SIG-M5 treated with dmso at 0.1 percent for 504 hours (cell line): ENCODE results near the gene RAB29.

Source experiments
- DNase-seq: peaks from one replicate; lab custom pipeline; 2025; ENCODE audit not compliant: unreplicated experiment; lab: John Stamatoyannopoulos, UW

Gene RAB29

DNA sequence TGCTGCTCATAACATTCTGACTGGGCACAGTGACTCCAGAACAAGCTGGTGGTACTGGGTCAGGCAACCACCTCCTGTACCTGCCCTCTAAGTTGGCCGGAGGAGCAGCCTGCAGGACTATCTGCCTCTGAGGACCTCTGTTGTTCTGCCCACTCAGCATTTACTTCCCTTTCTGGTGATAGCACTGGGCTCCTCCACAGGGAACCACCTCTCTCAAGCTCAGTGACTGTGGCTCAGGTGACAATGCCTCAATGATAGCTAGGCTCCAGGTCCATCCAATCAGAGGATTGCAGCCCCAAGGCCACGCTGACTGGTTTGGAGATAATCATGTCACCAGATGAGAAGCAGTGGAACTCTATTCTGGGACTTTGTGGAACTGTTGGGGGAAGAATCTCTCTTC, 21.9 kb upstream of the RAB29 start:
- DNase-seq: no peak

DNA sequence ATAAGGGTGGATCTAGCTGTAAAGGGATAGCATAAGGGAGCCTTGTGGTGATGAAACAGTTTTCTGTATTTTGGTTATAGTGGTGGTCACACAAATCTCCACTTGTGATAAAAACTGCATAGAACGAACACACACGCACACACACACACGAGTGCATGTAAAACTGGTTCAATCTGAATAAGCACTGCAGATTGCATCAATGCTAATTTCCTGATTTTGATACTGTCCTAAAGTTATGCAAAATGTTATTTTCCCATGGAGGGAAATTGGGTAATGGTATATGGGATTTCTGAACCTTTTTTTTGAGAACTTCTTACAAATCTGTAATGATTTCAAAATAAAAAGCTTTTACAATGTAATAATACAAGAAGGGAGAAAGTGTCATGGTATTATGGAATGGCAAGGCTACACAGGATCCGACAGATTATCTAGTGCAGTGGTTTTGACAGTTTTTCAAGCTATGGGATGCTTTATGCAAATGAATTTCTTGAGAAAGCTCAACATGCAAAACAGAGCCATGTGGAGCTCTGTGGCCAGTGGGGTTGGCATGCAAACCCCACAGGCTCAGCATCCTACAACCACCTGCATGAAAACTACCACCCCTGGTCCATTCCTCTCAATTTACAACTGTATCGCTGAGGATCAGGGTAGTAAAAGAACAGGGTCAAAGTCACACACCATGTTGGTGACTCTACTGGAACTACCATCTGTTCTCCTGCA, 18.9 kb upstream of the RAB29 start:
- no peak for DNase-seq

- DNase-seq: no peak
Measured at GRCh38 chr1:205792961-205793673, 17.8 kb upstream of the RAB29 start.

DNA sequence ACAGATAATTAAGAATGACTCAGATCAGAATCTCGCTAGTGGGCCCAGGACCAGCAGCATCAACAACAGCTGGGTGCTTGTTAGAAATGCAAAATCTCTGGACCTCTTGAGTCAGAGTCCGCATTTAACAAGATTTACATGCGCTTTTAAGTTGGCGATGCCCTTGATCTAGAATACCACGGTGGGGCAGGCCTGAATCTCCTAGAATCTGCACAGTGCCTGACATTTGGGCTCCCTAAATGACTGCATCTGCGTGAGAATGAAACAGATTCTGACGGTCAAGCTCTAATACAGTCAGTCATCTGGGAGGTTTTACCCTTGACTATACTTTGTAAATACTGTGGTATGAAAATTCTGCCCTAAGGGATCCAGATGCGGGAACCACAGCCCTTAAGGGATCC, 17.2 kb upstream of the RAB29 start:
- DNase-seq: no peak

GRCh38 chr1:205791568-205792180, 16.4 kb upstream of the RAB29 start:
- peak; percentile 79 for DNase-seq

DNA sequence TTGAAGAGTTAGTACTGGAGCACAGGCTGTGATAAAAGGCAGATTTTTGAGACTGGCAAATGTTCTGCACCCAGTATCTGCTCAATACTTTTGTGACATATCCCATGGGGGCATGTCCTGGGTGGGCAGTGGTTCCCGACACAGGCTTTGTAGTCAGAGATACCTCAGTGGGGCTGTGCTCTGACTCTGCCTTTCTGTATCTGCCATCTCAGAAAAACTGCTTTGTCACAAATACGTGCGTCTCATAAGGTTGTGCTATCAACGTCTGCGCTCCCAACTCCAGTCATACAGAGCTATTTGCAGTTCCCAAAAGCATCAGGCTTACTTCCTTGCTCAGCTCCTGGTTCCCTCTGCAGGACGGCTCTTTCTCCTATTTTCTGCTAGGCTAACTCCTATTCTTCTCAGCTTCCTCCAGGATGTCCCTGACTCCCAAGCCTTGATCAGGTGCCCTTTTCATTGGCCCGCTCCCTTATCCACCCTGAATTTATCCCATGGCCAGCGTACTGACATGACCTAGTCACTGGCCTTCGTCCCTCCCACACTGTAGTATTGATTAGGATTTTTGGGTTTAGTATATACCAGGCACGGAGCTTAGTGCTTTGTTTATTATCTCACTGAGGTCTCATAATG, 12.1 kb upstream of the RAB29 start:
- no peak for DNase-seq

GRCh38 chr1:205786601-205787000, 11.3 kb upstream of the RAB29 start:
- no peak for DNase-seq

DNA sequence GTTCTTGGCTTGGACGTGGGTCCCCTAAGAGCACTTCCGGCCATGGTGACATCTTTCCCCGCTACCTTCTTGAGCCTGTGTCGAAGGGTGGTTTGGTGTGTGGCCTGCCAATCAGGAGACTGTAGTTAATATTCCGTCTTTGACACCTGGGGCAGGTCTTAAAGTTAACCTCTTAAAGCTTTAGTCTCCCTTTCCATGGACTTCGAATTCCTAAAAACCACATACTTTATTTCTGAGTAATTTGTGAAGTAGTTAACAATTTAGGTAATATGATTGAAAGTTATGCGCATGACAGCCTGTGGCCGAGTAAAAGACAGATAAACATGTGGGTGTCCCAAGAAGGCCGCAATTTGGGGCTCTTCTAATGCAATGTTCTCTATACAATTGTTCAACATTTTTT, 10.2 kb upstream of the RAB29 start:
- DNase-seq: no peak

GRCh38 chr1:205783904-205784303, 8.6 kb upstream of the RAB29 start:
- DNase-seq: no peak

- no peak for DNase-seq
Measured at GRCh38 chr1:205783433-205783795, 8.1 kb upstream of the RAB29 start.

DNA sequence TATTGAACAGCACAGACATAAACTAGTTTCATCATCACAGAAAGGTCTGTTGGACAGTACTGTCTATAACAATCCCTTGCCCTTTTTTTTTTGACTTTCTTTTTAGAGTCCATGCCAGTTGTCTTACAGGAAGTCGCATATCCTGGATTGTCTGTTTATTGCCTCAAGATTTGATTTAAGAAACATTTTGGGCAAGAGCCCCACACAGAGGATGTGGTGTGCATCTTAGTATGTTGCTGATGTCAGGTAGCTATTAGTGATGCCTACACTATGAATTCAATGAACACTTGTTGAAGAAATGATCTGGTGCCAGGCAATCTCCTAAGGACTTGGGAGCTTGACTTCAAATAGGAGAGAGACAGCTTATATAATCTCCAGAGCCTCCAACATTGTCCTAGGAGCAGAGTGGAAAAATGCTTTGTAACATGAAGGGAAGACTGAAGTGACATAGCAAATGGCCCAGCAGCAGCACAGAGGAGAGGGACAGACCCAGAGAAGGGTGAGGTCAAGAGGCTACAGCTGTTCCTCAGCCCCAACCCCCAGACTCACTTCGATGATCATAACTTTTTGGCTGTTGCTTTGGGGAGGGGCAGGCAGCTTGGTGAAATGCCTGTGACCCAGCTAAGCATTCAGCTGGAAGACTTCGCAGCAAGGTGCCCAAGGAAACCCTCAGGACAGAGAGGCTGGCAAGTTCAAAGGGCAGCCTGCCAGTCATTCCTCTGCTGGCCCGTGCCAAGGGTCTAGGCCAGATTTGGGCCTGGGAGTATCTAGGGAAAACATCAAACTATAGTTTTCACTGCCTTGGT, 7.5 kb upstream of the RAB29 start:
- no peak for DNase-seq

- no peak for DNase-seq
Measured at GRCh38 chr1:205780335-205780734, 5.1 kb upstream of the RAB29 start.

DNA sequence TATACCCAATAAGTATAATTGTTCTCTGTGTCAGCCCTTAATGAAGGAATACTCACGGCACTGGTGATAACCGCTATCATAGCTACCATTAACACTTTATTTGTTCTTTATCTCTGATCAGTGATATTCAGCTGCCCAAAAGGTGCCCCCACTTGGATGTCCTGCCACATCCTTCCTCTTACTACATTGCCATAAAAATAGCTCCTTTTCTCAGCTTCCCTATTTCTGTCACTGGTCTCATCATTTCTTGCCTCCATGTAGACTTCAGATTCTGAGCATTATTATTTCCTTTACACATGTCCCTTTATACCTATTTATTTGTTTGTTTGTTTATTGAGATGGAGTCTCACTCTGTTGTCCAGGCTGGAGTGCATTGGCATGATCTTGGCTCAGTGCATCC, 2.7 kb upstream of the RAB29 start:
- DNase-seq: peak; percentile 92

DNA sequence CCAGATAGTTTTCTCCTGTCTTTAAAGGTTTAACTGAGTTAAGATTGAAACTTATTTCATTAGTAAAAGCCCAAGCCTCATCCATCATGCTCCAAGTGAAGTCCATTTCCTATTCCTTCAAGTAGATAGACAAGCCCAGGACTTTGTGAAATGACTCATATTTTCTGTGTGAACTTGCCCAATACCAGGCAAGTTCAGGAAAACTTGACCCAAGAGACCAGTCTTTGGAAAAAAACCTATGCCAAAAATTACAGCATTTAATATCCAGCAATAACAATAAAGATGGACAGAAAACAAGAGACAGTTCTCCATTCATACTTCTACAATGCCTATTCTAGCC, 405 bp upstream of the RAB29 start:
- peak; percentile 67 for DNase-seq

DNA sequence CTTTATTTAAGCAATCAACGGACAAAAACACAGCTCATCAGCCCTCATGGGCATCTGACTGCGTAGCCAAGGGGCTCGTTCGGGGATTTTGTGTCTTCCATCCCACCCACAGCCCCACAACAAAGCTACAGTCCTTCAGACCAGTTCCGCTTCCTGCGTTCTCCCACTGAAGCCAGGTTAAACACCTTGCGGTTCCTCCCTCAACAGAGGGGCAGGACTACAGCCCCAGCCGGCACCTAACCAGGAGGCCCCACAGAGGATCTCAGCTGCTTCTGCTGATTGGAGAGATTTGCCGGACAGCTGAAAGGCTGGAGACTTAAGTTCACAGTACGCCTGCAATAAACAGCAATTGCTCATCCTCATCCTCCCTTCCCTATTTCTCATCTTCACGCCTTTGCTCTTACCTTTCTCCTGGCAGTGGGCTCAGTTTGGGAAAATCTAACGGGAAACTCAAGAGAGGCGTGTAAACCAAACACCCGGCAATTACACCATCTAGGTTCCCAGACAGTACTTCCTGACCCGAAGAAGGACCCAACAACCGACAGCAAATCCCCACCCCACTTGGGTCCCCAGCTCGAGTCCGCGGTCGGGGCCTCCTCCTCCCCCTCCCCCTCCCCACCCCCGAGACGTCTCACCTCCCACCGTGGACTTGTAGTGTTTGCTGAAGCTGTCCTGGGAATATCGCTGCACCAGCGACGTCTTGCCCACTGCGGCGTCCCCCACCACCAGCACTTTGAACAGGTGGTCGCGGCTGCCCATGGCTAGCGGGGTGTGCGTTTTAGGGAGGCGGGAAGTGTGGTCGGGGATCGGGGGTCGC, 876 bp downstream of the RAB29 start:
- DNase-seq: peak; percentile 76

GRCh38 chr1:205772607-205773032, 2.7 kb downstream of the RAB29 start:
- DNase-seq: no peak

DNA sequence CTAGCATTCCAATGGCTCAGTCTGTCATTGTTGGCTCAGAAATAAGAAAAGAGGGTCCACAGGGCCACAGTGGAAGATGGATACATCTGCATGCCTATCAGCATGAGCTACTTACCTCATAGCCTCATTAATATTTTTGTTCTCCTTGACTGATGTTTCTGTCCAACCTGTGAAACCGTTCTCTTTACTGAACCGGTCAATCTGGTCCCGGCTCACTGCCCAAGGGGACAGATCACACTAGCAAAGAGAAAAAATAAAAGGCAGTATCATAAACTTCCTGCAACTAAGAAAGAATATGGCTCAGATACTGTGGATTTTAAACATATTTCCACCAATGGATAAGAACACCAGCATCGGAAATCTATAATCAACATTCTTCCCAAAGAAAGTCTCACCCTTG, 4.7 kb downstream of the RAB29 start:
- DNase-seq: peak; percentile 37

DNA sequence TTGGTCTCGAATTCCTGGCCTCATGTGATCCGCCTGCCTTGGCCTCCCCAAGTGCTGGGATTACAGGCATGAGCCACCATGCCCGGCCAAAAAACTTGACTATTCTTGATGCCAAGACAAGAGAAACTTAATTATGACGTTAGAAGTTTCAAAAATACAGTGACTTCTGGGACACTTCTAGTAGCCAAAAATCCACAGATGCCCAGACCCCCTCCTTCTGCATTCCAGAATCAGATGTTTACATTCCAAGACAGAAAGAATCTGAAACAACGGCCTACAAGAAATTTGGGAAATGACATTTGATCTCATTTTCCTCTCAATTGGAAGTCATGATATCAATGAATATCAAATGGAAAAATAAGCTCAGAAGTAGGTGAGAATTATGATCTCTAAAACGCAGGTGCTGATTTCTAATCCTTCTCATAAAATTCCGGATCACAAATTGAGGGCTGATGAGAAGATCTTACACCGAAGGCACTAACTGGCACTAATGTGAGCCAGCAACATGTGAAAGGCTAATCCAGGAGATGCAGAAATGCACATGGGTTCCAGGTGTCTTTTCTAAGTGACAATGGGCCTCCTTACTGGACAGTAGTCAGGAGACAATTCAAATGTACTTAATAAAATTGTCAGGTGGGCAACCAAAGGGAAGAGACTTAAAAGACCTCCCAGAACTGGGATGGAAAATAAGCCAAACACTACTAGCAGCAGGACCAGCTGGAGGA, 5.5 kb downstream of the RAB29 start:
- DNase-seq: no peak

DNA sequence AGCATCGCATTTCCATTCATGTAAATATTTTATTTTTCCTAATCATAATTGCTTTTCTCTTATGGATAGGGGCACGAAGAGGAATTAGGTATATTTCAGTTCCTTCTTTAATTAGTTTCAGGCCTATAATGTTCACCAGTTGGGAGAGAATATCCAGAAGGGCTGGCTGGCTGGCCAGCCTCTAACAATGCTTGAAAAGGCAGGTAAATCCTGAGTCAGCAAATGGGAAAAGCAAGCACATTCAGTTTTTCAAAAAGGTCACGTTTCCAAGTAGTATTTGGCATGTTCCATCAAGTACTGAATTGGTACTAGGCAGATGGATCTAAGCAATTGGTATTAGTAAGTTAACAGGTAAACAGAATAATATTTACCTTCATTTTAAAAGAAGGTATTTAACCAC, 8.0 kb downstream of the RAB29 start:
- DNase-seq: no peak

DNA sequence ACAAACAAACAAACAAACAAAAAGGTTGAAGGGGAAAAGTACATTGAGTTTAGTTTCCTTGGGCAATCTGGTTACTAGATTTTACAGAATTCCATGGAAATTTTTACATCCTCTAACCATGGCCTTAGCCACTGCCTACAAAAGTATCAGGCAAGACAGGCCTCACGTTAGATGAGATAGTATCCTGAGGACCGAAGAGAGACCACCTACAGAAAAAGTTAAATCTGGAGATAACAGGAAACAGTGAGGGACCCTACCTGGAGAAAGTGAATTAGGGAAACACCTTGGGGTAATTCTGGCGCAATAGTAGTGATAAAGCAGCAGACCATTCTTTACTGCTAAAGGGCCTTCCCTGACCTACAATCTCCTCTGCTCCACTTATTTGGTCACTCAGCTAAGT, 8.7 kb downstream of the RAB29 start:
- no peak for DNase-seq
